CD4-positive, alpha-beta T cell treated with Interleukin-2 at 100 ng/mL for 4 hours (primary cell): Measurements from ENCODE around the gene RMC1.
"Not testable (repeated sequence)": the region's sequence is repeated elsewhere in the genome, so short reads cannot be mapped to it uniquely, and the experiment has no call there.

Experiments used
- DNase-seq: peaks from one replicate; pipeline ENCODE4 v3.0.0-alpha.2; 2020; ENCODE audit warnings: low spot score

Gene RMC1

GRCh38 chr18:23563377-23564043 is 60.2 kb downstream of the RMC1 start:
- peak; percentile 65 for DNase-seq

- DNase-seq = no peak
These were observed 62.7 kb downstream of the RMC1 start for GRCh38 chr18:23565916-23566547.

- DNase-seq = no peak
These were observed 64.4 kb downstream of the RMC1 start for GRCh38 chr18:23567671-23568070.

GRCh38 chr18:23568281-23569138 is 65.2 kb downstream of the RMC1 start:
- DNase-seq = no peak

- no peak for DNase-seq
These were observed 66.2 kb downstream of the RMC1 start for GRCh38 chr18:23569299-23570063.

- peak; percentile 18 for DNase-seq
These were observed 67.7 kb downstream of the RMC1 start for GRCh38 chr18:23570912-23571504.

GRCh38 chr18:23572012-23572411 is 68.7 kb downstream of the RMC1 start:
- DNase-seq = no peak

GRCh38 chr18:23572570-23572969 is 69.3 kb downstream of the RMC1 start:
- DNase-seq = no peak

GRCh38 chr18:23573020-23573419 is 69.7 kb downstream of the RMC1 start:
- no peak for DNase-seq

GRCh38 chr18:23573626-23574431 is 70.5 kb downstream of the RMC1 start:
- DNase-seq = peak; percentile 69

- DNase-seq = no peak
These were observed 71.4 kb downstream of the RMC1 start for GRCh38 chr18:23574611-23575308.

GRCh38 chr18:23575309-23575651 is 72.0 kb downstream of the RMC1 start:
- no peak for DNase-seq

- DNase-seq = not testable (repeated sequence)
These were observed 74.2 kb downstream of the RMC1 start for GRCh38 chr18:23577521-23577920.

GRCh38 chr18:23578067-23578701 is 74.9 kb downstream of the RMC1 start:
- DNase-seq = no peak

- no peak for DNase-seq
These were observed 75.8 kb downstream of the RMC1 start for GRCh38 chr18:23578891-23579653.

GRCh38 chr18:23580677-23581367 is 77.5 kb downstream of the RMC1 start:
- DNase-seq = no peak
